AG04450 (cell line): Measurements from ENCODE around the gene CCDC38. TPM values are rescaled to one million over a fixed set of nuclear protein-coding genes. Genes with fewer than 3 reads are reported as not detected.

ENCODE experiments used
- CTCF ChIA-PET: fragments of 300-600, 350-600 bp; formaldehyde crosslinking; extraction: SDS; loops from one replicate; lab custom pipeline; 2022; ENCODE audit warnings: antibody characterized with exemption, inconsistent platforms; lab: Charles Lee
- POLR2A ChIA-PET: fragments of 350-600 bp; formaldehyde crosslinking; extraction: SDS; loops from one replicate; lab custom pipeline; 2021; ENCODE audit warnings: antibody characterized with exemption, inconsistent platforms; lab: Yijun Ruan, JAX
- DNase-seq: peaks from one replicate; pipeline ENCODE4 v3.0.0-alpha.2; 2011; ENCODE audit warnings: low read depth, low spot score
- H3K27ac ChIP-seq: one replicate; pipeline ENCODE4 v1.5.1; 2012; ENCODE audit warnings: low read depth, low read length, control low read depth
- H3K27me3 ChIP-seq: one replicate; pipeline ENCODE4 v1.6.0; 2012; ENCODE audit warnings: low read length; ENCODE audit not compliant: control insufficient read depth, insufficient read depth
- H3K4me3 ChIP-seq: 2 replicates; pipeline ENCODE4 v1.5.1; 2011; ENCODE audit warnings: mild to moderate bottlenecking, low read depth, low read length, control low read depth
- H3K9me3 ChIP-seq: 2 replicates; pipeline ENCODE4 v1.5.1; 2012; ENCODE audit warnings: low read length; ENCODE audit not compliant: control insufficient read depth, insufficient read depth
- CTCF ChIP-seq: IDR thresholded peaks from 2 replicates; pipeline ENCODE4 v1.5.1; 2011; ENCODE audit warnings: low read depth, low read length, control low read depth, inconsistent platforms
- polyA plus RNA-seq: library from polyadenylated mRNA; depleted of rRNA; stranded (reverse); fragments of >200 nt; gene quantifications from 2 replicates; pipeline ENCODE4 v1.2.3, GENCODE V29; 2011

CCDC38 gene
- polyA plus RNA-seq, 1 experiment, result not detected

GRCh38 chr12:95859344-95859816 lies 83.0 kb downstream of the CCDC38 start:
- H3K9me3 ChIP-seq, result peaks cover 3% of the 10 kb centered on the region; the same call in 1 of the 2 replicates
- ChIA-PET CTCF (no interaction called here), POLR2A (no interaction called here)
- H3K4me3 ChIP-seq, result peak overlapping the region; percentile 80
- no peaks in the 10 kb centered on the region for H3K27me3 ChIP-seq
- peak overlapping the region; percentile 62 for H3K27ac ChIP-seq
- TF ChIP-seq CTCF, result no peak
- no peak for DNase-seq

- DNase-seq, result peak; percentile 93
- POLR2A ChIA-PET, result no interaction called here
- peaks cover 3% of the 10 kb centered on the region; the same call in 1 of the 2 replicates for H3K9me3 ChIP-seq
- TF ChIP-seq CTCF, result no peak; the same call in 1 of the 2 replicates
- CTCF ChIA-PET, result interaction anchor here (0.6 kb wide), 1 partner anchor 30 kb away, joined by 3 read pairs; no protein-coding TSS in a partner anchor
- H3K27me3 ChIP-seq, result no peaks in the 10 kb centered on the region
- H3K4me3 ChIP-seq, result peak within 1 kb of the TSS; percentile 80
- H3K27ac ChIP-seq, result peak within 1 kb of the TSS; percentile 62
These were observed 83.7 kb downstream of the CCDC38 start, which contains the start of gene SNRPF for GRCh38 chr12:95858451-95859343. SNRPF (plus strand) TSS chr12:95858952; CDS start chr12:95859074, 122 bp downstream.

- Histone ChIP-seq H3K4me3 (no peak overlapping the region), H3K9me3 (peaks cover 3% of the 10 kb centered on the region; the same call in 1 of the 2 replicates), H3K27me3 (no peaks in the 10 kb centered on the region), H3K27ac (no peak overlapping the region)
- no peak for TF ChIP-seq CTCF
- ChIA-PET CTCF (no interaction called here), POLR2A (no interaction called here)
- DNase-seq, result no peak
These were observed 84.6 kb downstream of the CCDC38 start for GRCh38 chr12:95857799-95858198.

GRCh38 chr12:95857156-95857555 lies 85.3 kb downstream of the CCDC38 start:
- TF ChIP-seq CTCF, result no peak
- ChIA-PET POLR2A (no interaction called here), CTCF (no interaction called here)
- Histone ChIP-seq H3K27me3 (no peaks in the 10 kb centered on the region), H3K9me3 (no peaks in the 10 kb centered on the region), H3K27ac (no peak overlapping the region), H3K4me3 (no peak overlapping the region)
- no peak for DNase-seq

GRCh38 chr12:95852133-95852532 lies 90.3 kb downstream of the CCDC38 start:
- no peak for TF ChIP-seq CTCF
- Histone ChIP-seq H3K27ac (no peak overlapping the region), H3K27me3 (no peaks in the 10 kb centered on the region), H3K9me3 (no peaks in the 10 kb centered on the region), H3K4me3 (no peak overlapping the region)
- POLR2A ChIA-PET, result no interaction called here
- CTCF ChIA-PET, result no interaction called here
- no peak for DNase-seq
